NCI-H146 (cell line): ENCODE measurements around the gene API5.
"Not testable (repeated sequence)": the region's sequence is repeated elsewhere in the genome, so short reads cannot be mapped to it uniquely, and the experiment has no call there.

Experiments used
- DNase-seq: peaks from one replicate; lab custom pipeline; 2025; lab: John Stamatoyannopoulos, UW

API5 gene

DNA sequence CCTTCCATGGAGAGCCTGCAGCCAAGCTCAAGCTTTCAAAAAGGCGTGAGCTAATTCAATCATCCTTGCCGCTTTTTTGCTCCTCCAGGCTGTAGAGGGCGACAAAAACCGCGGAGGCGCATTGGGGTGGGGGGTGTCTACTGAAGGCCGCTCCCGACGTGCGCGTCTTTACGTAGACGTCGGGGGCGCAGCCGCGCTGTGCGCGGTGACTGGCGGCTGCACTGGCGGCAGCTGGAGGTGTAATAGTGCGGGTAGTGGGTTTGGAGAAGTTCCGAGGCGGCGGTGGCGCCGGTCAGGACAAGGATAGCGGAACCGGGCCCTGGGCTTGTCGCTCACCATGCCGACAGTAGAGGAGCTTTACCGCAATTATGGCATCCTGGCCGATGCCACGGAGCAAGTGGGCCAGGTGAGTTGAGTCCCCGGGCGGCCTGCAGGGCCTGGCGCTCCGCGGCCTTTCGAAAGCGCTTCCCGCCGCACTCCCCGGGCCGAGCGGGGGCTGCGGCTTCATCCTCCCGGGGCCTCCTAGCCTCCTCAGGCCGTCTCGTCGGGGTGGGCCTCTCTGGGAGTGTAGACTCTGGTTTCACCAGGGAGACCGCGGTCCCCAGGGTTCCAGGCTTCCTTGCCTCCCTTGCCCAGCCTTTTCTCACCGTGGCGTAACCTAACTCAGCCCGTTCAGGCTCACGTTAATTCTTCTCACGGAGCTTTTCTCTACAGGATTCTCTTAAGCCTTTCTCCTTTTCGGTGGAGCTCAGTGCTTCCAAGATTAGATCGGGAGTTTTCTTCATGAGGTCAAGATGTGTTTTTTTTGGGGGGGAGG is at the start of gene API5:
TSS of gene API5 (plus strand) at position 206 of the 817 bp plus-strand sequence. CDS start at position 338, 132 bp downstream.
- DNase-seq = peak; percentile 96

DNA sequence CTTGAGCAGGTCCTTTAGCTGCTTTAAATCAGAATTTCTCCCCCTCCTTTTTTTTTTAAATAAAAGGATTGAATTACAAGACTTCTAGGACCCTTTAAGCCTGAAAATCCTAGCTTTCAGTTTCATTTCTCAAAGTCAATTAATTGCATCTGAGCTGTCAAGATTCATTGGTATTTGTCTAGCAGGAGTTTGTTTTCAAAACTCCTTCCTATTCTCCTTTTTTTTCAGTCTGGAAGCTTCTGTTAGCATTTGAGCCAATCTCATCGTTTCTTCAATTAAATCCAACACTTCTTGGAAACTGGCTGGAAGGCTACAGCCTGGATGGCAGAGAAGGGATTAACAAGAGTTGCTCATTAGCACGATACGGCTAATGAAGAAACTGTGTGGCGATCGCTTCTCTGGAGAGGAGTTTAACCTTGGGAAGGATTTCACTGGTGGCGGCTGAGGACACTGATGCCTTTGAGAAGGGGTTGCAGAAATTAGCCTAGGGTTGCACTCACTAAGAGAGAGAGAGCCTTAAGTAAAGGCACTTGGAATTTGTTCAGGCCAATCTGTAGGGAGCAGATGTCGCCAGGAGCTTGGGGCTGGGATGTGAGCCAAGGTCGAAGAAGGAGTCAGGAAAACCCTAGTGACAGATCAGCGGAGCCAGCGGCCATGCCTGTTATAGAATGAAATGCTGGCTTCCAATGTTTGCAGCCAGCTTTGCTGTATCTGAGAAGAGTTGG is 43.8 kb upstream of the API5 start:
- DNase-seq = no peak

DNA sequence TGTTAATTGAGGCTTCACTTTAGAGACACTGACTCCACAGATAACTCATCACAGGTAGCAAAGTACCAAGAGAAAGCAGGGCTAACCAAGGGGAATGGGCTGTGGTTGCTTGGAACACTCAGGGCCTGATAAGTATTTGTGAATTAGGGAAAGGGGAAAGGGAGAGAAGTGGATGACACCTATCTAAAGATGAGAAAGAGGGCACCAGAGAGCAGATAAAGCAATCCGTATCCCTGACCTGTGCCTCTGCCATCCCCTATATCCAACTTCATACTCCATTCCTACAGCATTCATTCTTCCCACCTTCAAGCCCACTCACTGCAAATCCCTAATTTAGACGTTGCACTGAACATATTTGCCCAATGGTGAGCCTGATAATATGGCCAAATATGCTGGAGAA is 43.0 kb upstream of the API5 start:
- no peak for DNase-seq

DNA sequence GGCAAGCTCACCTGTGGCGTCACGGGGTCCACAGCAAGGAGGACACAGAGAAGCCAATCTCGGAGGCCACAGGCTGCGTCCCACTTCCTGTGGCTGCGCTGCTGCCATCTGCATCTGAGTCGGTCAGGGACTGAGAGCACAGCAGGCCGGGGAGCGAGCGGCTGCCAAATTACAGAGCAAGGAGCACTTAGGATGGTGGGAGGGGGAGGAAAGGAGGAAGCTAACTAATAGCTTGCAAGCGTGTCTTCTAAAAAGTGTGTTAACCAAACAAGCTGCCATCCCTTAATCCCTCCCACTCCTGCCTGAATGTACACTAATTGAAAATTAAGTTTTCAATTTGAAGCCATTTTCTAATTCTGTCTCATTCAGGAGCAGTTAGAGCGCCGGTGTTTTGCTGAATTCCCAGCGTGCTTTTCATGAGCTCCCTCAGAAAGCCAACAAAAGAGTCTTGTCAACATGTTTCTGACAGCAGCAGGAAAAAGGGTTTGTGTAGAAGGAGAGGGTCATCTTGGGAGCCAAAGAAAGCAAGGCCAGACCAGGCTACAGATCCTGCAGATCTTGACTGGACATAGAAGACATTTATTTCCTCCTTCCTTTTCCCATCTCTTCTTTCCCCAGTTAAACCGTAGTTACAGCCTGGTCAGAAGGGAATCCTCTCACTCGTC is 42.4 kb upstream of the API5 start:
- DNase-seq = no peak

DNA sequence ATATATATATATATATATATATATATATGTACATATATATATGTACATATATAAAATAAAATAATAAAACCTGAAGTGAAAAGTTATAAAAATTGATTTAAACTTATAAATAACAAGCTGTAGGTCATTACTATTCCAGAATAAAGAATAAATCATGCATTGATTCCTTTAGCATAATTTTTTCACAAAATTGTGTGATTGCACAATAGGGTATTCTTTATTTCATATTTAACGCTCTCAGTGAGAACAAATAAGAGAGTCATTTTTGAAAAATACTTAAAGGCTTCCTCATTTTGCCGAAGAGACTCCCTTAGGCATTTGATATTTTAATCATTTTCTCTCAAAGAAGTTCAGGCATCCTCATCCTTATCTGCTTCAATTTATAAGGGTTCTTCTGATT is 41.3 kb upstream of the API5 start:
- DNase-seq = no peak

DNA sequence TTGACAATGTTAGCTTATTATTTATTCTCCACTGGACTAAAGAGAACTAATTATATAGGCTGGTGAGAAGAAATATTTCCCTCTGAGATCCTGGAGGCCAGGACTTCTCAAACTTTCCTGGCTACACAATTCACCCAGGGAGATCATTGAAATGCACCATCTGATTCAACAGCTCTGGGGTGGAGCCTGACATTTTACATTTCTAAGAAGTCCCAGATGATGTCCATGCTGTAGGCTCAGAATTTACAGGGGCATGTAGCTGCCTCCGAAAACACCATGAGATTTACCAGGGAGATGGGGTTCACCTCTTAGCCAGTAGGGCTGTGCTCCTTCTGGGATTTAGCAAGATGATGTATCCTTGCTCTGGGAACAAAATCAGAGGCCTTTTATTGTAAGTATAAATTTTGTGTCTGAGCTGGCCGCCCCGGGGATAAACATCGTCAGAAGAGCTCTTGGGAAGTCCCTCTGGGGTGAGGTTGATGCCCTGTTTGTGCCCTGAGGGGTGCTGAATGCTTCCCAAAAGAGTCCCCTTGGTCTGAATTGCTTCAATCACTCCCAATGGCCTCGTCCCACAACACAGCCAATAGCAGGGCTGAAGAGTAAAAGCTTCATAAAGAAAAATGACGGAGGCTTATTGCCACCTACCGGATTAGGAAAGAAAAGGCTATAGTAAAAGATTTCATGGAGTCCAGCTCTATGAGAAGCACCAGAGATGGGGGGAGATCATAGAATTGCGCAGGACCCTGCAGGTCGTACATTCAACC is 33.4 kb upstream of the API5 start:
- peak; percentile 23 for DNase-seq

DNA sequence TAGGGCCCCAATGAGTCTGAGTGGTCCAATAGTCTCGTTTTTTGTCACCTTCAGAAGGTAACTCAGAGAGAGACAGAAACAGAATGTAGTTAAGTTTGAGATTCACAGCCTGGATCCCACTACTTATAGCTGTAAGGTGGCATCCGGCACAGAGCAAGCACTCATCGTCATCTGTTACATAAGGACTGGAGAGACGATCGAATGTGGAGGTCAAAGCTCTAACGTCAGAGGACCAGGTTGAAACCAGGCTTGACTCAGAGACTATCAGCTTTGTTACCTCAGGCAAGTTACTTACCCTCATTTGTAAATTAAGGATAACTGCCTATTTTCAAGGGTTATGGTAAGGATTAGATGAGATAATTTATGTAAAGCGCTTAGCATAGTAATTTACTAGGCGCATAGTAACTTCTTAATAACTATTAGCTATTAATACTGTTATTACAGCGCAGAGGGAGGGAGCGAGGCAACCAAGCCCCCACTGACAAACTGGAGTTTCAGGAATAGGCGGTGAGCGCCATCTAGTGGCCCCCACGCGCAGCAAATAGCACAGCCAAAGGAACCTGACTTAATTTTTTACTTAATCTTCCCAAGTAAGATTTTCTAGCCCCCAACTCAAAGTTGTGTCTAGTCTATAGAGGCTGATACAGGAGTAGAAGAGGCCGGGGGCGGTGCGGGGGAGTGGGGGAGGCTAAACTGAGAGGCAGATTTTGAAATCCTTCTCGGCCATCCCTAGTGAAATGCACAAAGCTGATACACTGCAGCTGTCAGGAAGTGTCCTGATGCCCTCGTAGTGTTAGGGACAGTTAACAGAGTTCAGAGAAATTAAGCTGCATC is 29.0 kb upstream of the API5 start:
- DNase-seq = peak; percentile 34

DNA sequence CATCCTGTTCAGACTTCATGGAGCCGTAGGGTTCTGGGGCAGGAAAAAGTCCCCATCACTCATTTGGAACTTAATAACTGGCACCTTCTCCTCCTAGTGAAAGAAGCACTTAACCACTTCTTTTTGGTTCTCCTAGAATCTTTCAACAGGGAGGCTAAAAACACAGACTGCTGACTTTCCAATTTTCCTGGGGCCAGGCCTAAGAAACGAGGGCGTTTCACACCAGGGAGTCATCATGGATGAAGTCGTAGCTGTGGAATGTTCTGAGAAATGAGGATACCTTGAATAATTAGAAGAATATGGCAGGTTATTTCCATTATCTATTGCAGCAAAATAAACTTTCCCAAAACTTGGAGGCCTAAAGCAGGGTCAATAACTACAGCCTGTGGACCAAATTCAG is 26.0 kb upstream of the API5 start:
- no peak for DNase-seq

DNA sequence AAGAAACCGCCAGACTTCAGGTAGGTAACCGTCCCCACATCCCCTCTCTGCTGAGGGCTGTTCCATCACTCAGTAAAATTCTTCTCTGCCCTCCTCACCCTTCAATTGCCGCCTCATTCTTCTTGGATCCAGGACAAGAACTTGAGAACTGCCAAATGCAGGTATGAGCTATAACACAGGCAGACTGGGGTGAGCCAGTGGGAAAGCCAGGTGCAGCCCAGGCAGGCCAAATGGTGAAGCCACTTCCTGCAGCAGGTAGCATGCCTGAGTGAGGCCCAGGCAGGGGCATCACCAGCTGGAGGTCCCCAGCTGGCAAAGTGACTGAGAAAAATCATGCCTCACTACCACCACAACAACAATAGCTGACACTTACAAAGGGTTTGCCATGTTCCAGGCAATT is 22.4 kb upstream of the API5 start:
- no peak for DNase-seq

DNA sequence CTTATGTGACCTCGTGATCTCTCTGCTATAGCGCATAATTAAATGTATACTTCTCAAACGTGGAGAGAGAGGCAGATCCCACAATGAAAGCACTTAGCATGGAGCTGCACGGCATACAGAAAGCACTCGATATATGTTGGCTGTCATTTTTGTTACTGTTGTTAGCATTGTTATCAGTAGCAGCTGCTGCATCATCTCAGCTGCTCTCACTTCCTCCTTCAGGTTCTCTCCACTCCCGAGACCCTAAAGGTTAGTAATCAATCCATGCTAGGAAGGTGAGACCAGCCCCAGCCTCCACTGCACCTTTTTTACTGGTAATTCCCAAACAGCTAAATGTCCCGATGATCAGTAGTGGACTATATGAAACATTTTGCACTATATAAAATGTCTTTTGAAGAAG is 13.4 kb upstream of the API5 start:
- no peak for DNase-seq

DNA sequence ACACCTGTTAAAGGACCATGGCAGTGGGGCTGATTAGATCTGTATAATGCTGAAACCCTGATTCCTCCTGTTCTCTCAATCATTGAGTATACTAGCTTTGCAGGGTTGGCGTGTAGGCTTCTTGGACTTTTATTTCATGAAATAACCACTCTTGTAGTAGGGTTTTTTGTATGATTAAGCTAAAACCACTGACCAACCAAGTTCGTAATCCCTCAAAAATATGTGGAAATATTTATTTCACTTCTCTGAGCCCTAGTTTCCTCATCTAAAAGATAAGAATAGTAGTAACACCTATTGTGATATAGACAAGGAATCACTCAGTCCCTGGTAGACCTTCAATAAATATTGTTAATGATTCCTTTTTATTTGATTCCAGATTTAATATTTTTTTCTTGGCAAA is 4.2 kb downstream of the API5 start:
- DNase-seq = no peak

DNA sequence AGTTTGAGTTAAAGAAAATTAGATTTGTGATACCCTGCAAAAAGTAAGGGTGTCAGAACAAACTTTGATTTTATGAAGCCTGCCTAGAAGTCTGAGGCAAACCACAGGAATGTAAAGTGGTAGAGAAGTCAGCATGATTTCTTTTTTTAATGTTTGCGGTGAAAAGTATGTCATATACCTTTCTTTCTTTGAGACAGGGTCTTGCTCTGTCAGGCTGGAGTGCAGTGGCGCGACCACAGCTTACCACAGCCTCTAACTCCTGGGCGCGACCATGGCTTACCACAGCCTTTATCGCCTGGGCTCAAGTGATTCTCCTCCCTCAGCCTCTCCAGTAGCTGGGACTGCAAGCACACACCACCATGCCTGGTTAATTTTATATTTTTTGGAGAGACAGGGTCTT is 4.7 kb downstream of the API5 start:
- DNase-seq = no peak

DNA sequence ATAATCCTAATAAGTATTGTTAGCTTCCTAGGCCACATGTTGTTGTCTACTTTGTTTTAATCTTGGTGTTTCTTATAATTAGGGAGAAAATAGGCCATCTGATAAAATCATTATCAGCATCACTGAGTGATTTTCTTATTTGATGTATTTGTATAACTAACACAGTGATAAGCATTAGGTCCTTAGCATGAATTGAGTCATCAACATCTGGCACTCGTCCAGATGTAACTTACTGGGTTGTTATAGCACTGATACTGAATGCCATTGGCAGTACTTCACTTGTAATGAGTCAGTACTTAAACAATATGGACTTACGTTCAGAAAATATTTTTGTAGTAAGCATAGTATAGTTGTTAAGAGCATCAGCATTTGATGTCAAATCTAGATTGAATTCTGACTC is 16.2 kb downstream of the API5 start:
- no peak for DNase-seq

DNA sequence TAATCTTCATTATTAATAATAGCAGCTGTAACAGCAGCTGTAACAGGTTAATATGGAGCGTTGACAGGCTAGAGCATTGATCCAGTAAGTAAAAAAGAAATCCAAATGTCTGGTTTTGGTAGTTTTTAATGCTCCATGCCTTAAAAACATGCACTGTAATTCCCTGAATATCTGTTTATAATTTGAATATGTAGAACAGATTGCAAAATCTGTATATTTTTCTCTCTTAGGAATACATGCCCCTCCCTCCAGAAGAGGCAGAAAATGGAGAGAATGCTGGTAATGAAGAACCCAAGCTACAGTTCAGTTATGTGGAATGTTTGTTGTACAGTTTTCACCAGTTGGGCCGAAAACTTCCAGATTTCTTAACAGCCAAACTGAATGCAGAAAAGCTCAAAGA is 16.7 kb downstream of the API5 start:
- no peak for DNase-seq

DNA sequence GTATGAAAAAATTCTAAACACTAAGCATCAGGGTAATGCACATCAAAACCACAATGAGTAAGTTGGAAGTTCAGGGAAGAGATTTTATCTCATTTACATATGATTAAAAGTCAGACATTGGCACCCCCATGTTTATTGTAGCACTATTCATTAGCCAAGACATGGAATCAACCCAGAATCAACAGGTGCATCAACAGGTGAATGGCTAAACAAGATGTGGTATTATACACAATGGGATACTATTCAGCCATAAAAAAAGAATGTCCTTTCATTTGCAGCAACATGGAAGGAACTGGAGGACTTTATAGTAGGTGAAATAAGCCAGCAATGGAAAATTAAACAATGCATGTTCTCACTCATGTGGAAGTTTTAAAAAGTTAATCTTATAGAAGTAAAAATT is 29.4 kb downstream of the API5 start:
- no peak for DNase-seq

DNA sequence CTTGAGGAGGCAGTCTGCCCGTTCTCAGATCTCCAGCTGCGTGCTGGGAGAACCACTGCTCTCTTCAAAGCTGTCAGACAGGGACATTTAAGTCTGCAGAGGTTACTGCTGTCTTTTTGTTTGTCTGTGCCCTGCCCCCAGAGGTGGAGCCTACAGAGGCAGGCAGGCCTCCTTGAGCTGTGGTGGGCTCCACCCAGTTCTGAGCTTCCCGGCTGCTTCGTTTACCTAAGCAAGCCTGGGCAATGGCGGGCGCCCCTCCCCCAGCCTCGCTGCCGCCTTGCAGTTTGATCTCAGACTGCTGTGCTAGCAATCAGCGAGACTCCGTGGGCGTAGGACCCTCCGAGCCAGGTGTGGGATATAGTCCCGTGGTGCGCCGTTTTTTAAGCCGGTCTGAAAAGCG is 39.6 kb downstream of the API5 start:
- DNase-seq = not testable (repeated sequence)

DNA sequence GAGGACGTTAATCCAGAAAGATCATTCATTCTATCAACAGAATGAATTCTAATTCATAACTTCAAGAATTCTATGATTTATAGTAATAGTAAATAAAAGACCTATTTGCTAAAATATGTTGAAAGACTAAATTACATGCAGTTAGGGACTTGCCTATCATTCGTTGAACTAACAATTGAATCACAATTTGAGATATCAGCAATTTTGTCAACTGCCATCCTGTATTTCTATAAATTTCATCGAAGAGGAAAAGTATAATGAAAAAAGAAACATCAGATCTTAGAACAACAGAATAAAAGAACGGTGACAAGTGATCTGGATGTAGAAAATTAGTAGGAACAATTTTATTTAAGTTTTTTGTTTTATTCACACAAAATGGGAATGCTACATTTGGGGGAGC is 42.5 kb downstream of the API5 start:
- DNase-seq = no peak

DNA sequence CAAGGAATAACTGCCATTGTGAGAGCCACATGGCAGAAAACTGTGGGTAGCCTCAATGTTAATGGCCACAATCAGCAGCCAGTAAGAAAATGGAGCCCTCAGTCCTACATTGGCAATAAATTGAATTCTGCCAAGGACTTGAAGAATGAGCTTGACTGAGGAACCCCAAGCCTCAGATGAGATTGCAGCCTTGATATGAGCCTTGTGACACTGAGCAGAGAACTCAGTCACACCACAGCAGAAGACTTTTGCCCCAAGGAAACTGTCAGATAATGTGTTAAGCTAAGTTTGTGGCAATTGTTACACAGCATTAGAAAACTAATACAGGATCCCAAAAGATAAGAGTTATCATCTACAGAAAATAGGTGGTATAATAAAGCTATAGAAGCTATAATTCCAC is 44.5 kb downstream of the API5 start:
- no peak for DNase-seq

DNA sequence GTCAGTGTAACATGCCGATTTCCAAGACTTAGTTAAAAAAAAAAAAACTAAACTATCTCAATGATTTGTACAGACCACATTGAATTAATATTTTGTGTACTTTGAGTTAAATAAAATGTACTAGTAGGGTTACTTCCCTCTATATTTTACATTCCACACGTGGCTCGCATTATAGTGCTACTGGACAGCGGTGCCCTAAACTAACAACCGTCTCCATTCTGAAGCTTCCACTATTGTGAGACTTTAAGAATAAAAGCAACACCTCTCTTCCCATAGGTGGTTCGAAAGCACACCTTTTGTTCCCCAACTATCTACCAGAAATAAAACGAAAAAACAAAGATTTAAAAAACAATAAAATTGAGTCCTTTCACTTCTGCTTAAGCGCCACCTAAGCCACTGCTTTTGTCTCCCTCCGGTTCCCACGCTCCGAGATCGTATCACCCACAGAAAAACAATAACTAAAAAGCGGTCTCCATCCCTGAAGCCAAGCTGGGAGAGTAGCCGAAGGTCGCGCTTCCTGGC is 46.5 kb downstream of the API5 start:
- DNase-seq = no peak

DNA sequence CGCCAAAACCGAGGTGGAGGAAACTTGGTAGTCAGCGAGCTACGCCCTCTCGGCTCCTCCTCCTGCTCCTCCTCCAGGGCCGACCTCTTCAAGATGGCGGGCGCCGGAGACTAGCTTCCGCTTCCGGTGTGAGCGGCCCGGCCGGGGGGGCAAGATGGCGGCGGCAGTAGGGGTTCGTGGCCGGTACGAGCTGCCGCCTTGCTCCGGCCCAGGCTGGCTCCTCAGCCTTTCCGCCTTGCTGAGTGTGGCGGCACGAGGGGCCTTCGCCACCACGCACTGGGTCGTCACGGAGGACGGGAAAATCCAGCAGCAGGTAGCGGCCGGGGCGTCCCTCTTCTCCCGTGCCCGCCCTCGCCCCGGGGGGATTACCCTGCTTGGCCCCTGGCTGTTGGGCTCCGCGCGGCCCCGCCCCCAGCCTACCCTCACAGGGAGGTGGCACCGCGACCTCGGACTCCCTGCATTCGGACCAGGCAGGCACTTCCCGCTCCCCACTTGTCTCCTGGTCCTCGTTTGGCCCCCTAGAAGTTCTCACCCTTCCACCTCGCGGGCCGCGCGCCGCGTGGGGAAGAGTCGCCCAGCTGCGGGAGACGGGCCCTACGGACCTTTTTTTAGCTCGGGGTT is 47.1 kb downstream of the API5 start, which contains the start of gene TTC17:
TSS of gene TTC17 (plus strand) at position 120 of the 621 bp plus-strand sequence. CDS start at position 155, 35 bp downstream.
- DNase-seq = peak; percentile 96
